Measurements from ENCODE around the gene PRICKLE1. TPM values are rescaled to one million over a fixed set of nuclear protein-coding genes. Genes with fewer than 3 reads are reported as not detected.

Gene PRICKLE1
- total RNA-seq, 3 donors from 2014 or later, result 6.4 to 9.4 (median 9.2) TPM

DNA sequence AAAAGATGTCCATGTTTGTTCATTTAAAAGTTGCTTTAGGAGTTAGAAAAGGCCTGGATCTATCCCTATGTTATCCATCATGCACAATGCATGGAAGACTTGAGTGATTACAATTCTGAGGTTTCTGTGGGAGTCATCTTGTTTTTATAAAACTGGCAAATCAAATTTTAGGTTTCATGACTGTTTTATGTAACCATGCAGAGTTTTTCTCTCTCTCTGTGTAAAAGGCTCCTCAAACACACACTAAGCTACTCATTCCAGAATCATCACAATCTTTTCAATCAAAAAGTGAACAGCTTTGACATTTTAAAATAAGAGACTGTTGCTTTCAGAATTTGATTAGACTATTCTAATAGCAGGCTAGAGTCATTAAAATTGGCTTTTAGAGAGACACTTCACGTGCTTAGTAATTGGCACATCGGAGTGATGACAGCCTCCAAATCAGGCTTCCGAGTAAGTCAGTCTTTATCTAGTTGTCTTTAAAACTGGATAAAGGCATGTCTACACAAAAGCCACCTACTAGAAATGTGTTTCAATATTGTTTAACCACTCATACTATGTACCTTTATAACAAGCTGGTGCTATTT is 31.9 kb downstream of the PRICKLE1 start:
- no peak overlapping the region for H3K27ac ChIP-seq
- H3K36me3 ChIP-seq, result no peaks in the 10 kb centered on the region

GRCh38 chr12:42556917-42557316 is 32.6 kb downstream of the PRICKLE1 start:
- Histone ChIP-seq H3K27ac (no peak overlapping the region), H3K4me1 (no peaks in the 10 kb centered on the region), H3K27me3 (no peaks in the 10 kb centered on the region), H3K4me3 (no peak overlapping the region), H3K36me3 (no peaks in the 10 kb centered on the region), H3K9me3 (no peaks in the 10 kb centered on the region)
- intact Hi-C loops (cut with DNase I; ENCODE audit: low total_unique reads), result no loop called here
- DNase-seq (ENCODE audit: low spot score in 2 of 2), result no peak
- no peak for TF ChIP-seq POLR2AphosphoS5 (IDR thresholded peaks at IDR 0.05)
- TF ChIP-seq CTCF (IDR thresholded peaks at IDR 0.05), result no peak
- TF ChIP-seq POLR2A (IDR thresholded peaks at IDR 0.05), result no peak

More for the DNA sequence above, 31.9 kb downstream of the PRICKLE1 start:
- intact Hi-C loops (cut with DNase I; ENCODE audit: low total_unique reads), result no loop called here
- TF ChIP-seq POLR2A (IDR thresholded peaks at IDR 0.05) (no peak), POLR2AphosphoS5 (IDR thresholded peaks at IDR 0.05) (no peak), CTCF (IDR thresholded peaks at IDR 0.05) (no peak)
- H3K27me3 ChIP-seq, result no peaks in the 10 kb centered on the region
- no peak overlapping the region for H3K4me3 ChIP-seq
- no peaks in the 10 kb centered on the region for H3K4me1 ChIP-seq
- no peak for DNase-seq (ENCODE audit: low spot score in 2 of 2)
- H3K9me3 ChIP-seq, result no peaks in the 10 kb centered on the region

DNA sequence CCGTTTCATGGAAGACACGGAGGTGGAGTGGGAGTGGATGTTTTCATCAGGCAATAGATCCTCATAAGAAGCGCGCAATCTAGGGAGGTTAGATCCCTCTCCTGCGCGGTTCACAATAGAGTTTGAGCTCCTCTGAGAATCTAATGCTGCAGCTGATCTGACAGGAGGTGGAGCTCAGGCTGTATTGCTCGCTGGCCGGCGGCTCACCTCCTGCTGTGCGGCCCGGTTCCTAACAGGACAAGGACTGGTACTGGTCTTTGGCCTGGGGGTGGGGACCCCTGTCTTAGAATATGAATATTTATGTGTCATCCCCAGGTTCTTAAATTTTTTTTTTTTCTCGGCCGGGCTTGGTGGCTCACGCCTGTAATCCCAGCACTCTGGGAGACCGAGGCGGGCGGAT is 36.7 kb downstream of the PRICKLE1 start:
- H3K27ac ChIP-seq, result no peak overlapping the region
- no peak for DNase-seq (ENCODE audit: low spot score in 2 of 2)
- TF ChIP-seq POLR2AphosphoS5 (IDR thresholded peaks at IDR 0.05), result no peak
- TF ChIP-seq POLR2A (IDR thresholded peaks at IDR 0.05), result no peak
- no peak for TF ChIP-seq CTCF (IDR thresholded peaks at IDR 0.05)

DNA sequence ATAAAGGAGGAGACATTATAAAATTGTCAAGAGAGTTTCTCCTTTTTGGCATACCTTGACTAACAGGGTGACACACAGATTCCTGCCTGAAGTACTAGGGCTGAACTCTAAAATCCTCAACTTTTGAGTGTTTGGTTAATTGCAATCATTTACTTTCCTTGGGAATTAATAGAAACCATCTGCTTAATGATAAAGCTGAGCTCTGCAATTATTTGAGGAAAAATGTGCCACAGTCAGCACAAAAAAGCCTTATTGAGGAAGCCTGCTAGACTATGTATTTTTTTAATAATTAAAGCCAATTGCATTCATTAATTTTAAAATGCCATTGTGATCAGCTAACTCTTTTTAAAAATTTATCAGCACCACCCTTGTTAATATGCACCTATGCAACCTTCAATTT is 38.7 kb downstream of the PRICKLE1 start:
- intact Hi-C loops (cut with DNase I; ENCODE audit: low total_unique reads), result no loop called here
- H3K4me1 ChIP-seq, result no peaks in the 10 kb centered on the region

More for the DNA sequence above, 36.7 kb downstream of the PRICKLE1 start:
- H3K4me1 ChIP-seq, result no peaks in the 10 kb centered on the region
- no peaks in the 10 kb centered on the region for H3K9me3 ChIP-seq
- no peak overlapping the region for H3K4me3 ChIP-seq
- H3K36me3 ChIP-seq, result no peaks in the 10 kb centered on the region
- no peaks in the 10 kb centered on the region for H3K27me3 ChIP-seq
- intact Hi-C loops (cut with DNase I; ENCODE audit: low total_unique reads), result no loop called here

More for the DNA sequence above, 38.7 kb downstream of the PRICKLE1 start:
- no peak for DNase-seq (ENCODE audit: low spot score in 2 of 2)
- Histone ChIP-seq H3K9me3 (no peaks in the 10 kb centered on the region), H3K36me3 (no peaks in the 10 kb centered on the region), H3K27me3 (no peaks in the 10 kb centered on the region), H3K4me3 (no peak overlapping the region), H3K27ac (no peak overlapping the region)
- no peak for TF ChIP-seq CTCF (IDR thresholded peaks at IDR 0.05)
- no peak for TF ChIP-seq POLR2AphosphoS5 (IDR thresholded peaks at IDR 0.05)
- TF ChIP-seq POLR2A (IDR thresholded peaks at IDR 0.05), result no peak

Measured in breast epithelium (tissue), 4 donors.